ENCODE results near the gene DHRS12. TPM values are rescaled to one million over a fixed set of nuclear protein-coding genes. Genes with fewer than 3 reads are reported as not detected.

Gene DHRS12
- total and polyA plus RNA-seq, 8 donors = 11.7 to 20.2 (median 14.9) TPM

DNA sequence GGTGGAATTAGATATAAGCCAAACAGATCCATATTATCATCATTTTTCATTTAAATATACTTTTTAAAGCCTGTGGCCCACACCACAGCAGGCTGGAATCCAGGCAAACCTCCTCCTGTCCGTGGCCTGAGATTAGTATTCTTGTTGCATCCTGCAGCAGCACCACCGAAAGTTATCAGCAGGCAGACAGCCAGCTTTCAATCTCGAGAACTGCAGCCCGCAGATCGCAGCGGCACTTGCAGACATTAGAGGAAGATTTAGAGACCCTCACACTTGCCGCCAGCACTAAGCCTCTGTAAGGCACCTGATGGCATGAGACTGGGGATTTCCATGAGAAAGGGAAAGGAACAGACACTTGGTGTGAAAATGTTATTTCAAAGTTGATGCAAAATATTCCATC lies 7.4 kb downstream of the DHRS12 start:
- Histone ChIP-seq H3K4me3 (no peak overlapping the region), H3K27me3 (no peaks in the 10 kb centered on the region), H3K9me3 (no peaks in the 10 kb centered on the region), H3K36me3 (no peaks in the 10 kb centered on the region), H3K4me1 (peaks cover 0 to 17% of the 10 kb centered on the region in 2 donors), H3K27ac (no peak overlapping the region)
- DNase-seq (no peak), ATAC-seq (no peak)
- intact Hi-C loops (cut with DNase I) = loop anchor here in 1 of 2 donors (10.0 kb wide), 1 partner anchor 212 kb away; the partner anchor contains the start of gene WDFY2
- TF ChIP-seq, protein P1, sequence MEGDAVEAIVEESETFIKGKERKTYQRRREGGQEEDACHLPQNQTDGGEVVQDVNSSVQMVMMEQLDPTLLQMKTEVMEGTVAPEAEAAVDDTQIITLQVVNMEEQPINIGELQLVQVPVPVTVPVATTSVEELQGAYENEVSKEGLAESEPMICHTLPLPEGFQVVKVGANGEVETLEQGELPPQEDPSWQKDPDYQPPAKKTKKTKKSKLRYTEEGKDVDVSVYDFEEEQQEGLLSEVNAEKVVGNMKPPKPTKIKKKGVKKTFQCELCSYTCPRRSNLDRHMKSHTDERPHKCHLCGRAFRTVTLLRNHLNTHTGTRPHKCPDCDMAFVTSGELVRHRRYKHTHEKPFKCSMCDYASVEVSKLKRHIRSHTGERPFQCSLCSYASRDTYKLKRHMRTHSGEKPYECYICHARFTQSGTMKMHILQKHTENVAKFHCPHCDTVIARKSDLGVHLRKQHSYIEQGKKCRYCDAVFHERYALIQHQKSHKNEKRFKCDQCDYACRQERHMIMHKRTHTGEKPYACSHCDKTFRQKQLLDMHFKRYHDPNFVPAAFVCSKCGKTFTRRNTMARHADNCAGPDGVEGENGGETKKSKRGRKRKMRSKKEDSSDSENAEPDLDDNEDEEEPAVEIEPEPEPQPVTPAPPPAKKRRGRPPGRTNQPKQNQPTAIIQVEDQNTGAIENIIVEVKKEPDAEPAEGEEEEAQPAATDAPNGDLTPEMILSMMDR (IDR thresholded peaks at IDR 0.05) = no peak

DNA sequence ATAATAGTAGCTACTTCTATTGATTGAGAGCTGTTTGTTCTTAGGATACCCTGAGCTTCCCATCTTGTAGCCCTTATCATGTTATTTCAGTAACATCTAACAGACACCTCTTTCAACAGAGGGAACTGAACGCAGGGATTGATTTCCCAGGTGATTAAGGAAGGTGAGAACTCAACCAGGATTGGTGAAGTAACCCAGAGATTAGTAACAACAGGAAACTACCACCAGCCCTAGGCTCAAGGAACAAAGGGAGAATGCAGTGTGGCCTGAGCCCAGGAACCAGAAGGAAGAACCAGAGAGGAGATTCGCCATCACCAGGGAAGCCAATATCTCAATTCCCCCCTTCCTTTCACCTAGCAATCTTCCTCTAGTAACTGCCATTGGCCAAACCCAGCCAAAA lies 8.5 kb downstream of the DHRS12 start:
- TF ChIP-seq, protein P1 (IDR thresholded peaks at IDR 0.05) = no peak
- H3K36me3 ChIP-seq = no peaks in the 10 kb centered on the region
- no peak overlapping the region for H3K4me3 ChIP-seq
- intact Hi-C loops (cut with DNase I) = loop anchor here in 1 of 2 donors (10.0 kb wide), 1 partner anchor 211 kb away; the partner anchor contains the start of gene WDFY2
- H3K9me3 ChIP-seq = no peaks in the 10 kb centered on the region
- ATAC-seq = no peak
- H3K27ac ChIP-seq = no peak overlapping the region
- peaks cover 0 to 14% of the 10 kb centered on the region in 2 donors for H3K4me1 ChIP-seq
- H3K27me3 ChIP-seq = no peaks in the 10 kb centered on the region
- DNase-seq = no peak

DNA sequence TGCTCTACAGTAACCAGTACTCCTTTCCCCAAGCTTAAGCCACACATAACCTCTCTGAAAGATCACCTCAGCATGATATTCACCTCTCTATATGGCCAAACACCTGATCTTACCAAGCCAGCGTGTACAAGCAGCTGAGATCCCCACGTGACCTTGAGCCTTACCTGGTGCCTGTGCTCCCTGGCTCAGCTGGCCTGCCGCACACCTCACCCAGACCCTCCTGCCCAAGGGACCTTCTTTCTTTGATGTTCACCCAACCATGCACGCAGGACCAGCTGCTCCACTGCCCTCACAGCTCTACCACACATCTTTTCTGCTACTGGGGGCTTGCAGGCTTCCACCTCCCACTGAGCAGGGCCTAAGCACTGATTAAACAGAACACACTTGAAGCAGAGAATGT lies 9.0 kb downstream of the DHRS12 start:
- intact Hi-C loops (cut with DNase I) = loop anchor here in 1 of 2 donors (10.0 kb wide), 1 partner anchor 210 kb away; the partner anchor contains the start of gene WDFY2
- ATAC-seq (no peak), DNase-seq (no peak)
- Histone ChIP-seq H3K9me3 (no peaks in the 10 kb centered on the region), H3K27ac (no peak overlapping the region), H3K27me3 (no peaks in the 10 kb centered on the region), H3K4me3 (no peak overlapping the region), H3K4me1 (peaks cover 0 to 14% of the 10 kb centered on the region in 2 donors), H3K36me3 (no peaks in the 10 kb centered on the region)
- TF ChIP-seq, protein P1 (IDR thresholded peaks at IDR 0.05) = no peak

DNA sequence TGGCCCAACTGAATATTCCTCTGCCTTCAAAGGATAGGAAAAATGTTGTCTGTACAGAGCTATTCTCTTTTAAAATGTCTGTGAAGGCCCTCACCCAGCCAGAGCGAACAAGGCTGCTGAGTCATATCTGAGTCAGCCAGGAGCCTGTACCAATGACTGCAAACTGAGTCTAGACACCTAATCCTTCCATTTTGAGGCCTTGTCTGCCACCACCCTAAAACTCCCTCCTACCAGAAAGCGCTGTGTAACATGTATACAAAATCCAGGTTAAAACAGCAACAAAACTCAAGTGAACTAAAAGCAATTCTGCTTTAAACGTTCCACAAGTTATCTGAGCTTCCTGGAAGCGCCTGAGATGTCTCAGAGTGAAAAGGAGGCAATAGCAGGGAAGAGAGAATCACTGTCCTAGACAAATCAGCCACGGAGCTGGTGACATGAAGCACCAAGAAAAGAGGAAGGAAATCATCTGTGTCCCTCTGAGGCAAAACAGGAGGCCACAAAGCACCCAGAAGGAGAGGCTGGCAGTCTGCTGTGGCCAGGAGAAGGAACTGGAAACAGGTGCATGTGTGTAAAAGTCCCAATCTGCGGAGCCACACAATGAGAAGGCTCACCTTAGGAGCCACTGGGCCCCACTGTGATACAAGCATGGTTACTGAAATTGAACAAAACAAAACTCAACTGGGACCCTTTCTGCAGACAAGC lies 10.2 kb downstream of the DHRS12 start:
- no peak overlapping the region for H3K4me3 ChIP-seq
- ATAC-seq = peak; percentile 56
- TF ChIP-seq, protein P1 (IDR thresholded peaks at IDR 0.05) = no peak
- peaks cover 0 to 14% of the 10 kb centered on the region in 2 donors for H3K4me1 ChIP-seq
- DNase-seq = no peak
- H3K27ac ChIP-seq = peak overlapping the region in 1 of 2 donors; percentile 3
- intact Hi-C loops (cut with DNase I) = loop anchor here in 1 of 2 donors (10.0 kb wide), 1 partner anchor 209 kb away; the partner anchor contains the start of gene WDFY2
- H3K27me3 ChIP-seq = no peaks in the 10 kb centered on the region
- no peaks in the 10 kb centered on the region for H3K9me3 ChIP-seq
- no peaks in the 10 kb centered on the region for H3K36me3 ChIP-seq

DNA sequence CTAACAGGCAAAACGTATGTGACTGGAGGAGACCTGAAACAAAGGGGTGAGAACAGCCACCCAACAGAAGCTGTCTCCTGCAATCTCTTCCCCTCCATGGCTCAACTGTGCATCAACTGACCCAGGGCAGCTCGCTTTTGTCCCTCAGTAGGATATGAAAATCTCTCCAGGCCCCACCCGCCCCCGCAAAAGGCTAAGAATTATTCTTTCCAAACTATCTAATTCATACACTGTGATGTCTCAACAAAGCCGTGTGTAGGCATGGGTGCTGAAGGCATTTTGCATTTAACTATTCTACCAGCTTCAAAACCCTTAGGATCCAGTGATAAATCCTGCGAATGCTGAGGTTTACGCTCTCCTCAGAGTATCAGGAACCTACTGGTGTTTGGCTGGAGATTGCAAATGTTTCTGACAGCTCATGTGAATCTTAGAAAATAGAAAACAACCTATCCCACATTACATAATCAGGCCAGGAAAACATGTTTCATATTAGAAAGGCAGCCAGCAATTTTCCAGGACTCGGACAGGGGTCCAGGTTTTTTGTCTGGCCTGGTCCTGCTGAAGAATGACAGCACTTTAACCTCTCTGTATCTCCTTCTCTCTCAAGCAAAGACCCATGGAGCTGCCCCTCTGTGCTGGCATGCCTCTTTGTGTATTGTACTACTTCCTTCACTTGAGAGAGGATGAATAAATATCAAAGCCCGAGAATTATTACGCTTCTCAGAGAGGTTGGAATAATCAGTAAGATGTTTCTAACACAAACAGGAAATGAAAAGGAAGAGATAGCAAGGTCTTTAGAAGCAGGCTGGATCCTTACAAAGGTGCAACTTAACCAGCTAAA lies 17.3 kb downstream of the DHRS12 start:
- peaks cover 6 to 17% of the 10 kb centered on the region in 2 donors for H3K4me1 ChIP-seq
- H3K9me3 ChIP-seq = no peaks in the 10 kb centered on the region
- H3K27ac ChIP-seq = no peak overlapping the region
- intact Hi-C loops (cut with DNase I) = no loop called here
- H3K4me3 ChIP-seq = no peak overlapping the region
- ATAC-seq (no peak), DNase-seq (no peak)
- H3K36me3 ChIP-seq = no peaks in the 10 kb centered on the region
- H3K27me3 ChIP-seq = no peaks in the 10 kb centered on the region
- TF ChIP-seq, protein P1 (IDR thresholded peaks at IDR 0.05) = no peak
